BLaER1 treated with 17β-estradiol and CSF1 and Interleukin-3, amounts not matched to agents 10 nM and 100 nM (cell line): Measurements from ENCODE around the gene DIP2B.

Source experiments
- H3K27ac ChIP-seq, 11 experiments: shearing (Covaris generic); formaldehyde crosslinking; 2 replicates each; pipeline ENCODE4 v1.8.1; 2022
- H3K27me3 ChIP-seq, 11 experiments: shearing (Covaris generic); formaldehyde crosslinking; 2 replicates each; pipeline ENCODE4 v1.8.1; 2022
- H3K36me3 ChIP-seq, 11 experiments: shearing (Covaris generic); formaldehyde crosslinking; 2 replicates each; pipeline ENCODE4 v1.8.1; 2022
- H3K4me1 ChIP-seq, 10 experiments: shearing (Covaris generic); formaldehyde crosslinking; 2 replicates each; pipeline ENCODE4 v1.8.1; 2022
- H3K4me2 ChIP-seq, 11 experiments: shearing (Covaris generic); formaldehyde crosslinking; 2 replicates each; pipeline ENCODE4 v1.8.1; 2022
- H3K4me3 ChIP-seq, 10 experiments: shearing (Covaris generic); formaldehyde crosslinking; 2 replicates each; pipeline ENCODE4 v1.8.1; 2022
- H3K9ac ChIP-seq, 11 experiments: shearing (Covaris generic); formaldehyde crosslinking; 2 replicates each; pipeline ENCODE4 v1.8.1; 2022
- H3K9me3 ChIP-seq, 11 experiments: shearing (Covaris generic); formaldehyde crosslinking; replicated peaks in 1 of 11; 2 replicates each; pipeline ENCODE4 v1.8.1; 2022
- H4K20me1 ChIP-seq, 11 experiments: shearing (Covaris generic); formaldehyde crosslinking; 2 replicates each; pipeline ENCODE4 v1.8.1; 2022
- Cebpa-rat ChIP-seq, 11 experiments: shearing (Covaris generic); IDR thresholded peaks; 2 replicates each; pipeline ENCODE4 v1.8.1; 2022

The DIP2B gene

GRCh38 chr12:50626026-50626425 is 121.2 kb downstream of the DIP2B start:
- Histone ChIP-seq H3K4me3 (peak overlapping the region in 6 of 10 experiments; percentile 0 to 44 (median 25); a peak in 6 of 20 replicates), H3K9me3 (peaks cover 0 to 13% (median 0%) of the 10 kb centered on the region in 11 experiments; a peak in 2 of 22 replicates), H3K9ac (peak overlapping the region in 5 of 11 experiments; percentile 5 to 55 (median 19); a peak in 6 of 22 replicates), H3K4me1 (peaks cover 49 to 86% (median 65%) of the 10 kb centered on the region in 10 experiments), H3K36me3 (peaks cover 30 to 57% (median 48%) of the 10 kb centered on the region in 11 experiments), H3K27me3 (no peaks in the 10 kb centered on the region), H3K4me2 (peak overlapping the region; percentile 71 to 97 (median 86)), H3K27ac (peak overlapping the region in 9 of 11 experiments; percentile 30 to 74 (median 63); a peak in 17 of 22 replicates), H4K20me1 (peaks cover 8 to 45% (median 25%) of the 10 kb centered on the region in 11 experiments; a peak in 18 of 22 replicates)
- TF ChIP-seq Cebpa-rat (IDR thresholded peaks at IDR 0.05): no peak

GRCh38 chr12:50627491-50627890 is 122.7 kb downstream of the DIP2B start:
- H3K27me3 ChIP-seq: no peaks in the 10 kb centered on the region
- H3K36me3 ChIP-seq: peaks cover 42 to 72% (median 61%) of the 10 kb centered on the region in 11 experiments
- TF ChIP-seq Cebpa-rat (IDR thresholded peaks at IDR 0.05): no peak

GRCh38 chr12:50628394-50628793 is 123.6 kb downstream of the DIP2B start:
- peak overlapping the region in 1 of 11 experiments; percentile 36; a peak in 2 of 22 replicates for H3K27ac ChIP-seq
- no peak for TF ChIP-seq Cebpa-rat (IDR thresholded peaks at IDR 0.05)

More at GRCh38 chr12:50627491-50627890, 122.7 kb downstream of the DIP2B start:
- Histone ChIP-seq H3K4me2 (peak overlapping the region in 7 of 11 experiments; percentile 1 to 94 (median 86); a peak in 10 of 22 replicates), H3K9me3 (peaks cover 0 to 13% (median 0%) of the 10 kb centered on the region in 11 experiments; a peak in 2 of 22 replicates), H3K9ac (no peak overlapping the region), H3K27ac (peak overlapping the region in 4 of 11 experiments; percentile 4 to 74 (median 19); a peak in 6 of 22 replicates), H4K20me1 (peaks cover 0 to 30% (median 11%) of the 10 kb centered on the region in 11 experiments; a peak in 7 of 22 replicates), H3K4me3 (0 out of 20 replicates have a peak overlapping the region, but pooled peaks of 1 of the 10 experiments have one; percentile 18), H3K4me1 (peaks cover 36 to 72% (median 52%) of the 10 kb centered on the region in 10 experiments)

GRCh38 chr12:50633955-50634354 is 129.2 kb downstream of the DIP2B start:
- Histone ChIP-seq H3K9ac (no peak overlapping the region), H3K27ac (peak overlapping the region in 3 of 11 experiments; percentile 28 to 44 (median 30); a peak in 4 of 22 replicates), H3K4me1 (peaks cover 7 to 70% (median 50%) of the 10 kb centered on the region in 10 experiments; a peak in 17 of 20 replicates), H3K36me3 (peaks cover 33 to 63% (median 47%) of the 10 kb centered on the region in 11 experiments), H4K20me1 (peaks cover 4 to 52% (median 21%) of the 10 kb centered on the region in 11 experiments; a peak in 17 of 22 replicates), H3K4me2 (peak overlapping the region in 6 of 11 experiments; percentile 22 to 82 (median 68); a peak in 11 of 22 replicates), H3K4me3 (no peak overlapping the region), H3K27me3 (no peaks in the 10 kb centered on the region), H3K9me3 (peaks cover 0 to 13% (median 0%) of the 10 kb centered on the region in 11 experiments; a peak in 2 of 22 replicates)
- no peak for TF ChIP-seq Cebpa-rat (IDR thresholded peaks at IDR 0.05)

More at GRCh38 chr12:50628394-50628793, 123.6 kb downstream of the DIP2B start:
- Histone ChIP-seq H3K4me2 (peak overlapping the region in 2 of 11 experiments; percentile 86 to 94; a peak in 3 of 22 replicates), H3K27me3 (no peaks in the 10 kb centered on the region), H3K4me3 (no peak overlapping the region), H3K9me3 (peaks cover 0 to 13% (median 0%) of the 10 kb centered on the region in 11 experiments; a peak in 2 of 22 replicates), H4K20me1 (peaks cover 0 to 21% (median 5%) of the 10 kb centered on the region in 11 experiments; a peak in 8 of 22 replicates), H3K9ac (0 out of 22 replicates have a peak overlapping the region, but pooled peaks of 1 of the 11 experiments have one; percentile 24), H3K4me1 (peaks cover 26 to 72% (median 52%) of the 10 kb centered on the region in 10 experiments), H3K36me3 (peaks cover 51 to 81% (median 68%) of the 10 kb centered on the region in 11 experiments)

- H4K20me1 ChIP-seq: peaks cover 8 to 56% (median 25%) of the 10 kb centered on the region in 11 experiments; a peak in 17 of 22 replicates
- no peak overlapping the region for H3K4me3 ChIP-seq
- peaks cover 29 to 62% (median 43%) of the 10 kb centered on the region in 11 experiments for H3K36me3 ChIP-seq
- no peak for TF ChIP-seq Cebpa-rat (IDR thresholded peaks at IDR 0.05)
- H3K4me2 ChIP-seq: peak overlapping the region in 5 of 11 experiments; percentile 56 to 82 (median 77); a peak in 10 of 22 replicates
- H3K27ac ChIP-seq: peak overlapping the region in 3 of 11 experiments; percentile 28 to 44 (median 30); a peak in 3 of 22 replicates
- peaks cover 7 to 74% (median 50%) of the 10 kb centered on the region in 10 experiments; a peak in 17 of 20 replicates for H3K4me1 ChIP-seq
- peaks cover 0 to 13% (median 0%) of the 10 kb centered on the region in 11 experiments; a peak in 1 of 22 replicates for H3K9me3 ChIP-seq
- H3K27me3 ChIP-seq: no peaks in the 10 kb centered on the region
- H3K9ac ChIP-seq: no peak overlapping the region
These were observed 129.6 kb downstream of the DIP2B start for GRCh38 chr12:50634379-50634778.

GRCh38 chr12:50635364-50635763 is 130.6 kb downstream of the DIP2B start:
- no peak overlapping the region for H3K4me3 ChIP-seq
- H3K27me3 ChIP-seq: no peaks in the 10 kb centered on the region
- H3K9ac ChIP-seq: peak overlapping the region in 2 of 11 experiments; percentile 10 to 16; a peak in 2 of 22 replicates
- peaks cover 11 to 66% (median 35%) of the 10 kb centered on the region in 11 experiments; a peak in 18 of 22 replicates for H4K20me1 ChIP-seq
- peak overlapping the region in 7 of 11 experiments; percentile 13 to 82 (median 56); a peak in 11 of 22 replicates for H3K4me2 ChIP-seq
- H3K36me3 ChIP-seq: peaks cover 19 to 62% (median 37%) of the 10 kb centered on the region in 11 experiments
- H3K4me1 ChIP-seq: peaks cover 7 to 84% (median 50%) of the 10 kb centered on the region in 10 experiments; a peak in 17 of 20 replicates
- H3K9me3 ChIP-seq: 0 out of 22 replicates have a peak, but pooled peaks cover 0 to 4% (median 0%) of the 10 kb centered on the region in 11 experiments
- H3K27ac ChIP-seq: peak overlapping the region in 2 of 11 experiments; percentile 4 to 30; a peak in 3 of 22 replicates
- TF ChIP-seq Cebpa-rat (IDR thresholded peaks at IDR 0.05): no peak

DNA sequence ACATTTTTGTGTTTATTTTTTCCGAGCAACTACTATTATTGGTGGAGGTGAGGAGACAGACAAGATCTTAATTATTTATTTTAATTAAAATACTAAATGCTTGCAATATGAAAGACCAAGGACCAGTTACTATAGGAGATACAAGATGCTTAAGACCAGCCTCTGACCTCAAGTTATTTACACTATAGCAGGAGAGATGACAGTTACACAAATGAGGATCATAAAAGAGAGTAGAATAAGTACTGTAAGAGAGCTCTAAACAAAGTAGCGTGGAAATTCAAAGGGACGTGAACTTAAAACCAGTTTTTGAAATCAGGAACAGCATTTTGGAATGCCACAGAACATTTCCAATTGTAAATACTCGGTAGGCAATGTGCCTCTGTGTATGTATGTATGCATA is 131.1 kb downstream of the DIP2B start:
- Histone ChIP-seq H3K4me2 (peak overlapping the region in 5 of 11 experiments; percentile 20 to 82 (median 77); a peak in 6 of 22 replicates), H4K20me1 (peaks cover 11 to 71% (median 39%) of the 10 kb centered on the region in 11 experiments; a peak in 18 of 22 replicates), H3K4me1 (peaks cover 8 to 89% (median 54%) of the 10 kb centered on the region in 10 experiments; a peak in 18 of 20 replicates), H3K9me3 (no peaks in the 10 kb centered on the region), H3K27me3 (no peaks in the 10 kb centered on the region), H3K27ac (no peak overlapping the region), H3K4me3 (no peak overlapping the region), H3K36me3 (peaks cover 18 to 62% (median 37%) of the 10 kb centered on the region in 11 experiments), H3K9ac (no peak overlapping the region)
- TF ChIP-seq Cebpa-rat (IDR thresholded peaks at IDR 0.05): no peak

GRCh38 chr12:50636505-50636904 is 131.7 kb downstream of the DIP2B start:
- peaks cover 11 to 77% (median 40%) of the 10 kb centered on the region in 11 experiments; a peak in 18 of 22 replicates for H4K20me1 ChIP-seq
- H3K4me3 ChIP-seq: no peak overlapping the region; a peak in 1 of 20 replicates
- TF ChIP-seq Cebpa-rat (IDR thresholded peaks at IDR 0.05): no peak
- no peaks in the 10 kb centered on the region for H3K9me3 ChIP-seq
- H3K27me3 ChIP-seq: no peaks in the 10 kb centered on the region
- peaks cover 15 to 95% (median 60%) of the 10 kb centered on the region in 10 experiments; a peak in 19 of 20 replicates for H3K4me1 ChIP-seq
- peak overlapping the region in 5 of 11 experiments; percentile 9 to 56 (median 38); a peak in 8 of 22 replicates for H3K27ac ChIP-seq
- H3K36me3 ChIP-seq: peaks cover 16 to 62% (median 36%) of the 10 kb centered on the region in 11 experiments
- peak overlapping the region in 4 of 11 experiments; percentile 10 to 43 (median 31); a peak in 4 of 22 replicates for H3K9ac ChIP-seq
- H3K4me2 ChIP-seq: peak overlapping the region in 5 of 11 experiments; percentile 36 to 82 (median 77); a peak in 10 of 22 replicates
